EH (cell line): Measurements from ENCODE around the gene IGSF21.
A peak's percentile ranks its signal among the peaks of the same experiment; 100 is the strongest.

Source experiments
- DNase-seq: peaks from one replicate; pipeline ENCODE4 v3.0.0-alpha.2; 2015; ENCODE audit warnings: low read depth

IGSF21 gene

GRCh38 chr1:18119771-18120377 lies 12.3 kb downstream of the IGSF21 start:
- DNase-seq = no peak

- DNase-seq = no peak
Measured at GRCh38 chr1:18120638-18121037, 13.0 kb downstream of the IGSF21 start.

DNA sequence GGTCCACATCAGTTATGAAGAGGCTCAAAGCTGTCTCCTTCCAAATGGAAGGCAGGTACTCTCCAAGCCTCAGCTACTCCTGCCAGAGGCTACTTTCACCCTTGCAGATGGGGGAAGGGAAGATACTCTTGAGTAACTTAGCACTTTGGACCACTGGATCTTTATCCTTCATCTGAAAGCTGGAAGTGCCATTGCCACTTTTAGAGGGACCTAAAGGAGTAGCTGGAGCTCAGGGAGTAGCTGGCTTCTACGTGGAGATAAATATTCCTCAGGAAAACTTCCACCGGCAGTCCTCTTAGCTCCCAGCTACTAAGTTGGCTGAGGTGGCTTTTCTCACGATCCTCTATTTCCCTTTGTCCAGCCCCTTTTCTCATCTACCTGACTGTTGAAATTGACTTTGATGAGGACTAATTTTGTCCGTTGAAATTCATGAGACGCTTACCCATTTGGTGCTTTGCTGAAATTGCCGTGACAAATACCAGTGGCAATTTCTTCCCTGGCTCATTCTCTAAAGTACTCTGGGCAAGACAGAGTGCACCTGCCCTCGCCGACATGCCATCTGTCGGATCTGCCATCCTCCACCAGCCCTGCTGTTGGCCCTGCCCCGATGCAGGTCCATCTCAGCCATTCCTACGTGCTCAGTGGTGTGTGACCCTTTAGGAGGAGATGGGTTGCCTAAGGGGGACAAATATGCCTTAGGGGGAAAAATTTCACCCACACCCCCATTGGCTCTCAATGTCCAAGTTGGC lies 13.6 kb downstream of the IGSF21 start:
- DNase-seq = no peak

- DNase-seq = no peak
Measured at GRCh38 chr1:18123467-18123992, 15.9 kb downstream of the IGSF21 start.

DNA sequence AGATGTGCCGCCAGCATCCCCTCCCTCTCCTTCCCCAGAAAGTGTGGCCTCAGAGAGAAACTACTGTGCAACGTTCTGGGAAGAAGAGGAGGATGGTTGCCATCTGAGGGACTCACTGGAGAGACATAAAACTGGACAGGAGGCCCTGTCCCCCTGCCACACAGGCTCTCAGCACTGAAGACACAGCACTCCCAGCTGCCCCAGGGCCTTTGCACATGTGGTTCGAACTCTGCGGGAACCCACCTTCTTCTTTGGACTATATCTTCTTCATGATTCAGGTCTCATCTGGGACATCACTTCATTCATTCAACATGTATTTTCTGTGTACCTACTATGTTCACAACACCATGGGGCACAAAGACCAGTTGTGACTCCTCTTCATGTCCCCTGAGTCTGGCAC lies 17.4 kb downstream of the IGSF21 start:
- no peak for DNase-seq

GRCh38 chr1:18126616-18127015 lies 19.0 kb downstream of the IGSF21 start:
- DNase-seq = no peak

- no peak for DNase-seq
Measured at GRCh38 chr1:18128298-18128697, 20.7 kb downstream of the IGSF21 start.

GRCh38 chr1:18130356-18130755 lies 22.8 kb downstream of the IGSF21 start:
- DNase-seq = no peak

- DNase-seq = no peak
Measured at GRCh38 chr1:18132022-18132710, 24.6 kb downstream of the IGSF21 start.

- DNase-seq = no peak
Measured at GRCh38 chr1:18132711-18133541, 25.3 kb downstream of the IGSF21 start.

GRCh38 chr1:18134324-18135046 lies 26.9 kb downstream of the IGSF21 start:
- DNase-seq = no peak

DNA sequence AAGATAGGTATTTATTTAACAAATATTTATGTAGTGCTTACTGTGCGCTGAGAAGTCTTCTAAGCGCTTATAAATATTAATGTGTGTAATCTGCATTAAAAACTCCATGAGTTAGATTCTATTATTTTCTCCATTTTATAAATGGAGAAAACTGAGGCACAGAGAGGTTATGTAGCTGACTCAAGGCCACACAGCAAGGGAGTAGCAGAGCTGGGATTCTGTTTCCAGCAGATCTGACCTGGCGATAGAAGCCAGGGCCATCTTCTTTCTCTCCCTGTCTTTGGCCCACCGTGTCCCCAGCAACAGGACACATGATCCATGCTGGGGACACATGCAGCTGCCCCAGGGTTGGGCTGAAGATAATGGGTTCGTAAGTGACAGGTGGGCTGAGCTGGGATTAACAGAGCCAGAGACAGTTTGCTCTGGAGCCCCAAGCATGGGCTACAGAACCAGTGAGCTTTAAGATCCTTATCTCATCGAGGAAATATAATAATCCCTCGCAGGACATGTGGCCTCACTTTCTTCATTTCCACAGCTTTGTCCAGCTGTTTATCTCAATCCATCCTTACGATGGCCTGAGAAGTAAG lies 30.3 kb downstream of the IGSF21 start:
- DNase-seq = no peak

DNA sequence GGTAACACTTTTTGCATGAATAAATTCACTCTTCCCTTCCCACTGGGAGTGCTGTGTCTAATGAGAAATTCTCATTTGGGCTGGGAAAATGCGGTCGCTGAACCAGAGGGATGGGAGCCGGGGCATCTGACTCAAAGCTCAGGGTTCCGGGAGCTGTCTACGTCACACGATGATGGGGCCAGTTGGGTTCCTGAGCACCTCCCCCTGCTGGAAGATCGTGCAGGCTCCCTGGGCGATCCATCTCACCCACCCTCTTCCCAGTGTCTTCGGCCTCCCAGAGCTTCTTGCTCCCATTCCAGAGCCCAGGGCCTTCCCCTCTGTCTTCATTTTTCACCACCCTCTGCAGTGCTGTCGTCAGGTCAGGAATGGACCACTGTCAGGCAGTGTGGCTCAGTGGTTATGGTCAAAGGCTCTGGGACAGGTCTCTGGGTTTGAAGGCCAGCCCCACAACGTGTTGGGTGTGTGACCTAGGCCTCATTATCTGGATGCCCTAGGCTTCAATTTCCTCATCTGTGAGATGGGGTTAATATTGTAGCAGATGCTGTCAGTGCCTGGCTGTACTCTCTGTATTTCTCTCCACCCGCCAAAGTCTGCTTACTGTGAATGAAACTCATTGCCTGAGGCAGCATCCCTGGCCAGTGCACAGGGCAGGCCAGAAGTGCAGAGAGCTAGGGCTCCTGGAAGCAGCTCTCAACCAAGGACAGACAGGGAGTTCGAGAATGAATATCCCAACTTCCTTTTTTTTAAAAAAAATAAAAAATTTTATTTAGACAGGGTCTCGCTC lies 31.8 kb downstream of the IGSF21 start:
- no peak for DNase-seq

- no peak for DNase-seq
Measured at GRCh38 chr1:18140411-18140810, 32.8 kb downstream of the IGSF21 start.

DNA sequence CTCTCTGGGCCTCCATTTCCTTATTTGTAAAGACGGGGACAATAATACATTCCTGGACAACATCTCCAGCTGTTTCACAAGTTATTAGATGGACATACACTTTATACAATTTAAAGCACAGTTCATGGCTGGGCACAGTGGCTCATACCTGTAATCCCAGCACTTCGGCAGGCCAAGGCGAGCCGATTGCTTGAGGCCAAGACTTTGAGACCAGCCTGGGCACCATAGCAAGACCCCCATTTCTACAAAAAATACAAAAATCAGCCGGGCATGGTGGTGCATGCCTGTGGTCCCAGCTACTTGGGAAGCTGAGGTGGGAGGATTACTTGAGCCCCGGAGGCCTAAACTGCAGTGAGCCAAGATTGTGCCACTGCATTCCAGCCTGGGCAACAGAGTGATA lies 34.1 kb downstream of the IGSF21 start:
- DNase-seq = no peak

- no peak for DNase-seq
Measured at GRCh38 chr1:18142471-18142870, 34.9 kb downstream of the IGSF21 start.

DNA sequence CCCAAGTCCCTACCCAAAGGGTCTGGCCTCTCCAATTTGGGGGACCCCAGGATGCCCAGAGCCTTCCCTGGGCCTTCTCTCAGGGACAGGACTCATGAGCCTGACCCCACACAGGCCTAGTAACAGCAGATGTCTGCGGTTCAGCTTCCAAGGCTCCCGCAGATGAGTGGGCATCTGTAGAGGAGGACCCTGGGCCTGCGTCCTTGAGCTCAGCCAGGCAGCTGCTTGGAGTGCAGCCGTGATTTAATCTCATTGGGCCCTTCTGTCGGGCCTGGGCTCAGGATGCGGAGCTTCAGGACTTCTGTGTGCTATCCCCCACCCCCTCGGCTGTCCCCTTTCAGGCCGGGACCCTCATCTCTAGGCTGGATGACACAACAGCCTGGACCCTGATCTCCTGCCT lies 35.4 kb downstream of the IGSF21 start:
- no peak for DNase-seq

DNA sequence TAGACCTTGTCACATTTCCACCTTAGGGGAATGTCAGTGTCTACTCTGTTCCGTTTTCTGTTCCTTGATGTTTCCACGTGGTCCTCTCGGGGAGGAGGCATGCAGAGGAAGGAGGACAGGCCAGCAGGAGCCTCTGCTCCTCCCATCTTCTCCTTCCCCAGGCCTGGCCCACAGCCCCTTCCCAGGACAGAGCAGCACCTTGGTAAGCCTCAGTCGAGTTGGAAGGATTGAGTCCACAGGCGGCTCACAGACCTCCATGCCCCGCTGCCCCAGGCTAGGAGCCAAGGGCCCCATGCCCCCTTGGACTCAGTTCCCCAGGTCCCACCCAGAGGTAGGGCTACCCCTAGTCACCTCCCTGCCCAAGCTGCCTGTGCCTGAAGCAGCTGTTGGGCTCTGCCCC lies 36.5 kb downstream of the IGSF21 start:
- DNase-seq = no peak

GRCh38 chr1:18144916-18145647 lies 37.5 kb downstream of the IGSF21 start:
- peak; percentile 37 for DNase-seq
